Measurements from ENCODE around the gene CDCA3.
"Not testable (repeated sequence)": the region's sequence is repeated elsewhere in the genome, so short reads cannot be mapped to it uniquely, and the experiment has no call there.

Gene CDCA3

GRCh38 chr12:6884539-6884938, 33.5 kb upstream of the CDCA3 start:
- no peak for DNase-seq
- Histone ChIP-seq H3K4me3 (ENCODE audit: low read depth, low read length) (no peak overlapping the region), H3K36me3 (peaks cover 7% of the 10 kb centered on the region), H3K27me3 (no peaks in the 10 kb centered on the region), H3K4me1 (peaks cover 6% of the 10 kb centered on the region; the same call in 1 of the 2 replicates), H3K9me3 (no peaks in the 10 kb centered on the region)
- TF ChIP-seq CTCF (IDR thresholded peaks at IDR 0.05; ENCODE audit: low read depth, low read length), result no peak

GRCh38 chr12:6883683-6884082, 32.6 kb upstream of the CDCA3 start:
- DNase-seq, result no peak
- Histone ChIP-seq H3K9me3 (no peaks in the 10 kb centered on the region), H3K4me3 (ENCODE audit: low read depth, low read length) (no peak overlapping the region), H3K4me1 (peaks cover 6% of the 10 kb centered on the region; the same call in 1 of the 2 replicates), H3K36me3 (peaks cover 7% of the 10 kb centered on the region), H3K27me3 (no peaks in the 10 kb centered on the region)
- TF ChIP-seq CTCF (IDR thresholded peaks at IDR 0.05; ENCODE audit: low read depth, low read length), result no peak

GRCh38 chr12:6883252-6883651, 32.2 kb upstream of the CDCA3 start:
- H3K9me3 ChIP-seq, result no peaks in the 10 kb centered on the region

GRCh38 chr12:6879824-6880223, 28.7 kb upstream of the CDCA3 start:
- H3K36me3 ChIP-seq; H3K4me3 ChIP-seq (ENCODE audit: low read depth, low read length): not testable (repeated sequence)

More at GRCh38 chr12:6883252-6883651, 32.2 kb upstream of the CDCA3 start:
- Histone ChIP-seq H3K4me3 (ENCODE audit: low read depth, low read length) (no peak overlapping the region), H3K36me3 (peaks cover 7% of the 10 kb centered on the region), H3K4me1 (peaks cover 6% of the 10 kb centered on the region; the same call in 1 of the 2 replicates), H3K27me3 (no peaks in the 10 kb centered on the region)
- no peak for DNase-seq
- no peak for TF ChIP-seq CTCF (IDR thresholded peaks at IDR 0.05; ENCODE audit: low read depth, low read length)

GRCh38 chr12:6874015-6874368, 22.9 kb upstream of the CDCA3 start:
- peaks cover 30% of the 10 kb centered on the region for H3K36me3 ChIP-seq
- H3K4me1 ChIP-seq, H3K27me3 ChIP-seq, DNase-seq, H3K9me3 ChIP-seq: not testable (repeated sequence)
- peak overlapping the region; percentile 86 for H3K4me3 ChIP-seq (ENCODE audit: low read depth, low read length)

More at GRCh38 chr12:6879824-6880223, 28.7 kb upstream of the CDCA3 start:
- H3K9me3 ChIP-seq, H3K4me1 ChIP-seq, H3K27me3 ChIP-seq, DNase-seq: not testable (repeated sequence)

GRCh38 chr12:6873094-6874014, 22.3 kb upstream of the CDCA3 start, which contains the start of gene SPSB2:
TSS of gene SPSB2 (minus strand) at chr12:6873303. CDS start at chr12:6872901, 402 bp downstream.
- H3K9me3 ChIP-seq, result no peaks in the 10 kb centered on the region
- peaks cover 34% of the 10 kb centered on the region for H3K36me3 ChIP-seq
- H3K27me3 ChIP-seq, result no peaks in the 10 kb centered on the region
- H3K4me1 ChIP-seq, result peaks cover 8% of the 10 kb centered on the region; the same call in 1 of the 2 replicates
- TF ChIP-seq CTCF (IDR thresholded peaks at IDR 0.05; ENCODE audit: low read depth, low read length), result no peak
- H3K4me3 ChIP-seq (ENCODE audit: low read depth, low read length), result peak within 1 kb of the TSS; percentile 86
- DNase-seq, result peak; percentile 100

Measured in BE2C (cell line).